GM21529 (cell line): ENCODE data around the gene CEP55.
A peak's percentile ranks its signal among the peaks of the same experiment; 100 is the strongest.
"Not testable (repeated sequence)": the region's sequence is repeated elsewhere in the genome, so short reads cannot be mapped to it uniquely, and the experiment has no call there.

Experiments
- ATAC-seq: cut with Tn5 transposase; IDR thresholded peaks from one replicate; pipeline ENCODE4 v1.9.1; 2021; ENCODE audit not compliant: unreplicated experiment

CEP55 gene

DNA sequence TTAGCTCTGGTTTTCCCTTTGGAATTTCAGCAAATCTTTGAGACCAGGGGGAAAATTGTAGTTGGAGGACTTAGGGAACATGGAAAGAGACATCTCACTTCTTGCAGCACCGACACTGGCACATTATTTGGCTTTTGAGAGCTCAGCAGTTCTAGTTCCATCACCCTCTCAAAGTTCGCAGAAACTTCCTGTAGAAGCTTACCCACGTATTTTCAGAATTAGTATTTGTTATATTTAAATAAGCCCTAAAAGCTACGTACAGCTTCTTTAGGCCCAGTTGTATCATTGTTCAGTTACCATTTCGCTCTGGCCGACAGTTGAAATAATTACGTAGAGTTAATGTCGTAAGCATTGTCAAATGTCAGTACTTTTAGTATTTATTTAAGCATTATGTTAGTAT lies 13.4 kb downstream of the CEP55 start:
- ATAC-seq: no peak

- ATAC-seq: no peak
These were observed 16.2 kb downstream of the CEP55 start for GRCh38 chr10:93512565-93512964.

DNA sequence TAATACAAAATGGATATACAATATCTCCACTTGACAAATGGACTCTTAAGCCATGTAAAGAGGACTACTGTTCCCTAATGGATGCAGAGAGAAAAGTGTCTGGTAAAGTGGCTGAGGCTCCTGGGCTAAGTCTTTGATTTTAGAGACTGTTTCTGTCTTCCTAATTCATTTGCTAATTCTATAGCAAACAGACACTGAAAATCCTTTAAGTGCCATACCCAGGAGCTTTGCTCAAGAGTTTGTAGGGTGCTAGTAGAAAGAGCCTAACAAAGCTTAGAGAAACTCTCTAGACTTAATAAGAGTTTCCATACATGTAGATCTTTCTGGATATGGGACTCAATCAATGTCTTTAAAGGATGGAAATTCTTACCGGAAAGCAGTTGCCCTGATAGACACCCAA lies 16.7 kb downstream of the CEP55 start:
- no peak for ATAC-seq

GRCh38 chr10:93514521-93514920 lies 18.1 kb downstream of the CEP55 start:
- ATAC-seq: no peak

DNA sequence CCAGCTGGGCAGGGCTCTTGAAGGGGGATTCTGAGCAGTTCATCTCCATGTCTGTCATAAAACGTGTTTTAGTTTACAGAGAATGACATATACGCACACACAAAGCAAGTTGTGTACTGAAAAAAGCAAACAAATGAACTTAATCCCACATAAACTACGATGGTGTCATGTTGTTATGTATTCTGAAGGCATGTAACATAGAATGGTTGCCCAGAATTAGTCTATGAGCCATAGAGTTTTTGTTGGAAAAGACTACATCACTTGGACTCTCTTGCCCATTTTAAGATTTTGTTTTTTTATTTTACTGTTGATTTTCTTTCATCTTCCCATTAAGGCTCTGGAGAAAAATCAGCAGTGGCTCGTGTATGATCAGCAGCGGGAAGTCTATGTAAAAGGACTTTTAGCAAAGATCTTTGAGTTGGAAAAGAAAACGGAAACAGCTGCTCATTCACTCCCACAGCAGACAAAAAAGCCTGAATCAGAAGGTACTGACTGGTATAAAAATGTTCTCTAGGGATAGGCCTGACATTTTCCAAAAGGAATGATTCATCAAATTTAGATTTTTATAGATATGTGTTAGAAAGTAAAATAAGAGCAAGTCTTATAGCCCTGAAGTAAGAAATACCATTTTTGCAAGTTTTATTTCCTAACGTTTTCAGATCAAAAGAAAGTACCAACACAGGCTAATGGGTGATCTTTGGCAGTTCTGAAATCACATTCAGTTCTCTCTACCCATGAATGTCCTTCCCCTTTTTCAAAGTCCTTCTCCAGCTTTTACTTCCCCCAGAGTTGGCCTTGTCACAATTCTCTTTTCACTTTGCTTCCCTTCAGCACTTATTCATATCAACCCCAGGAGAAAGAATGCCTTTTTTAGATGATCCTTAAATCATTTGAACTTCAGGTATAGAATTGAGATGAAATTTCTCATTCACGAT lies 18.9 kb downstream of the CEP55 start:
- no peak for ATAC-seq

DNA sequence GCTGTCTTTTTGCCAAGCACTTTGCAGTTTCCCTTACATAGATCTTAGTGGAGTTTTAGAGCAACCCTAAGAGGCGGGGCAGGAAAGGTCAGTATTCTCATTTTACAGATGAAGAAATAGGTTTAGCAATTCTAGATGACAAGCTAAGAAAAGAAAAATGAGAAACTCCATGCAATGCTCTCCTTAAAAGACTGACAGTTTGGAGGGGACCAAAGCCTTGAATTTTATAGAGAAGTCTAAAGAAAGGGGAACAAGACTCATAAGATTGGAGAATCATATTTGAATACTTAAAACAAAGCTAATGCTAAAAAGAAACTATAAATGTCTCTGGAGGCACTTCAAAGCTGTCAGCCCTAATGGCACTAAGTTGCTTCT lies 19.6 kb downstream of the CEP55 start:
- ATAC-seq: no peak

DNA sequence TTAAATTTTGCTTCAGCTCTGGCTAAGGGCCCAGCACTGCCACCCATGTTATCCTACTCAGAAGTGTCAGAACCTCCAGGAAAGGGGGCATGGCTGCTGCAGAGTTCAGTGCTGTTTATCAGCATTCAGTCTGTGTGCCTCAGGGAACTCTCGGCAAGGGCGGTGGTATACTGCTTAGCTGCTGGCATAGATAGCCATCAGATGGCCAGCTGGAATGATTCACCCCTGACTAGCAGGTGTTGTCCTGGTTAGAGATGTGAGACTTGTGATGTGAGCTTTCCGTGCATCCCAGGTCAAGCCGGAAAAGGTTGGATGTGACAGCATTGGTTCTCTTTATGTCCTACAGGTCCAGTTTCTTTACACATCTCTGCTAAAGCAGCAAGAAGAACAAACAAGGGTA lies 22.1 kb downstream of the CEP55 start:
- no peak for ATAC-seq

GRCh38 chr10:93535293-93535692 lies 38.9 kb downstream of the CEP55 start:
- ATAC-seq: no peak

DNA sequence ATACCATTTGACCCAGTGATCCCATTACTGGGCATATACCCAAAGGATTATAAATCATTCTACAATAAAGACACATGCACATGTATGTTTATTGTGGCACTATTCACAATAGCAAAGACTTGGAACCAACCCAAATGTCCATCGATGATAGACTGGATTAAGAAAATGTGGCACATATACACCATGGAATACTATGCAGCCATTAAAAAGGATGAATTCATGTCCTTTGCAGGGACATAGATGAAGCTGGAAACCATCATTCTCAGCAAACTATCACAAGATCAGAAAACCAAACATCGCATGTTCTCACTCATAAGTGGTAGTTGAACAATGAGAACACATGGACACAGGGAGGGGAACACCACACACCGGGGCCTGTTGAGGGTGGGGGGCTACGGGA lies 44.5 kb downstream of the CEP55 start:
- ATAC-seq: not testable (repeated sequence)

DNA sequence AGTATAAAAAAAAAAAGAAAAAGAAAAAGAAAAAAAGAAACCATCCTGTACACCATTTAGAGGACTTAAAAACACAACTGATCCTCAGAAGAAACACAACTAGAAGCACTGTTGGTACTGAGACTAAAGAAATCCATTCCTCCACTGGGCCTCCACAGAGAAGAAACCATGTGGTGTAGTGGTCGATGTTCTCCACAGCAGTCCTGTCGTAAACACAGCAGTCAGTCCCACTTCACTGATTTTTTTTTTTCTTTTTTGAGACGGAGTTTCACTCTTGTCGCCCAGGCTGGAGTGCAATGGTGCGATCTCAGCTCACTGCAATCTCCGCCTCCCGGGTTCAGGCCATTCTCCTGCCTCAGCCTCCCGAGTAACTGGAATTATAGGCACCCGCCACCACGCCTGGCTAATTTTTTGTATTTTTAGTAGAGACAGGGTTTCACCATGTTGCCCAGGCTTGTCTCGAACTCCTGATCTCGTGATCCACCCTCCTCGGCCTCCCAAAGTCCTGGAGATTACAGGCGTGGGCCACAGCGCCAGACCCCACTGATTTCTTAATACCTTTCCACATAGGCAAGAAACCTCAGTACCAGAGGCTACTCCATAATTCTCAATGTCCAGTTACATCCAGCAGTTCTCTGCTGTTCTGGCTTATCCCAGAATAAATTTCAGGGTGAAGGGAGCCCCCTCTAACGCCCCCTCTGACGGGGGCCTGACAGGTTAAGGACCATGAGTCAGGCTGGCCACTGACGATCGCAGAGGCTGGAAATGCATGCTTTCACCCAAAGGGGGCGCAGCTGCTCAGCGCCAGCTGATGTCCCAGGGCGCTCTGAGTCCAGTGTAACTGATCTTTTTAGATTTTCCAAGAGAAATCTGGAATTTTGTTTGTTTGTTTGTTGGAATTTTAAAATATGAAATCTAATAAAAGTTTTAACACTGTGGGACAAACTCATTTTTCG lies 45.3 kb downstream of the CEP55 start:
- no peak for ATAC-seq

DNA sequence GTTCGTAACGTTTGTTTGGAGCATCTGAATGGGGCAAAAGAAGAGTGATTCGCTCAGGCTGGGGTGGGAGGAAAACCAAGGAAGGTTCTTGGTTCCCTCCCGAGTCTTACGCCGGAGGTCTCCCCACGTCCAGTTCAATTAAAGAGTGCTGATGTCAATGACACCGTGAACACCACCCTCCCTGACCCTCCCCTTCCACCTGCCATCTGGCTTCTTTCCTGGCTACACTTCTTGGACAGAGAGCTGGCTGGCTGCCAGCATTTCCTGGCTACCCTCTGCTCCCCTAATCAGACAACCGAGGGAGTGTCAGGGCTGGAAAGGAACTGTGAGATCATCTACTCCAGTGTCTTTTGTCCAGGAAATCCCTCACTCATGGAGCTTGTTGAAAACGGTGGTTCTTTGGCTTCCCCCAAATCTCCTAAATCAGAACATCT lies 46.0 kb downstream of the CEP55 start:
- ATAC-seq: no peak

DNA sequence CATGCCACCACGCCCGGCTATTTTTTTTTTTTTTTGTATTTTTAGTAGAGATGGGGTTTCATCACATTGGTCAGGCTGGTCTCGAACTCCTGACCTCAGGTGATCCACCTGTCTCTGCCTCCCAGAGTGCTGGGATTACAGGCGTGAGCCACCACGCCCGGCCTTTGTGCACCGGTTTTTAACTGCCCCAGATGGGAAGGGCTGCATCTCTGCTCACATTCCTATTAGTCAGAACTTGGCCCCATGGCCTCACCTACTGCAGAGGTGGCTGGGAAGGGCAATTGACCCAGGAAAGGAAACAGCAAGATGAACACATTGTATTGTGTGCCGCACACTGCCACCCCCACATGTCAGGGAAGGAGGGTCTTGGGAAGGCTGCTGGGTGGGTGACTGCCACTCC lies 50.6 kb downstream of the CEP55 start:
- ATAC-seq: not testable (repeated sequence)

DNA sequence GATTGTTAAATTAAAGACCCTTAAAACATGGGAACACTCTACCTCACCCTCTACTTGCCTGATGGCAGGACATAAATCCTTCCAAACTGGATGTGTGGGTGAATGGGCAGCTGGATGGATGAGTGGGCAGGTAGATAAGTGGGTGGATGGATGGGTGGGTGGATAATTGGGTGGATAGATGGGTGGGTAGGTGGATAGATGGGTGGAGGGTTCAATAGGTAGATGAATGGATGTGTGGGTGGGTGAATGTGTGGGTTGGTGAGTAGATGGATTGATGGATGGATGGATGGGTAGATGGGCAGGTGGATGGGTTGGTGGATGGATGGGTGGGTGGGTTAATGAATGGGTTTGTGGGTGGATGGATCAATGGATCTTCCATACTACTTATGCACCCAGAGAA lies 51.1 kb downstream of the CEP55 start:
- no peak for ATAC-seq

- no peak for ATAC-seq
These were observed 52.1 kb downstream of the CEP55 start for GRCh38 chr10:93548376-93549071.

DNA sequence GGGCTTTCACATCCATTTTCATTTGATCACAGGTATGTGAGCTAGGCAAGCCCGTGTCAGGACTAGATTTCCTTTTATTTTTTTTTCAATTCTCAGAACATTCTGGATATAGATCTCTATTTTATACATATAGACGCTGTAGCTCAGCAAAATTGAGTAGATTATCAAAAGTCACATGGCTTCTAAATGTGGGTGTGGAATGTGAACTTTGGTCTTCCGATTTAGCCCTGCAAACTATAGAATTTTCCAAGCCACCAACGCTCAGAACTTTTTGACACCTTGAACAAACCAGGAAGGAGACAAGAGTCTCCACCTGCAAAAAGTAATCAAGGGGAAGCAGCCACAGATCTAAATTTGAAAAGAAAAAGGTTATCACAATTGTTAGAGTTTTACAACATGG lies 54.2 kb downstream of the CEP55 start:
- ATAC-seq: no peak

- no peak for ATAC-seq
These were observed 56.4 kb downstream of the CEP55 start for GRCh38 chr10:93552780-93553179.

DNA sequence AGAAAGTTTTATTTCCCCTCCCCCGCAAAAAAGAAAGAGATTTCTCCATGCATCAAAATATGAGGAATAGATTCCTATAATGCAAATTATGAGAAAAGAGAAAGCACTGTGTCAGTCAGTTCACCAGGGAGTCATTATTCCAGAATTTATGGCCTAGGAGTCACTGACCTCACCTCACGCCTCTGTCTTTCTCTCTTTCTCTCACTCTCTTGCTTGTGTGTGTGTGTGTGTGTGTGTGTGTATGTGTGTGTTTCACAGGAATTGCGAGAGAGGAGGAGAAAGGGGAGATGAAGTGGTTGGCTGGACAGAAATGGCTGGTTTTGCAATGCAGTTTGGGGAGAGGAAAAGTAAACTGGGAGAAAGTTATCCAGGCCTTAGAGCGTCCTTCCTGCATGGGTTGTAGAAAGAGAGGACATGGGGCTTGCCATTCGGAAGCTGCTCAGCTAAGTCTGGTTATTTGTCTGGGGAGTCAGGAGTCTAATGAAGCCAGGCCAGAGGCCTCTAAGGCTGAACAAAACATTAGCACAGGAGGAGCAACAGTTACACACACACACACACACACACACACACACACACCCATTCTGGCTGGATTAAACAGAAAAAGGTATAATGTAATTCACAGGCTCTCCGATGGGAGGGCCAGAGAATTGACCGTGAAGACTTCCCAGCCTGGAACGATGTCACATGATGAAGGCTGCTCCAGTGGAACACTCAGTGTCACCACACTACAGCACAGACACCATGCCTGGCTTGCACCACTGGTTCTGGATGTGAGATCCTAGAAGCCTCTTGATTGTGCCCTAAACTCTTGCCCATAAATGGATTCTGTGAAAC lies 57.3 kb downstream of the CEP55 start:
- no peak for ATAC-seq

DNA sequence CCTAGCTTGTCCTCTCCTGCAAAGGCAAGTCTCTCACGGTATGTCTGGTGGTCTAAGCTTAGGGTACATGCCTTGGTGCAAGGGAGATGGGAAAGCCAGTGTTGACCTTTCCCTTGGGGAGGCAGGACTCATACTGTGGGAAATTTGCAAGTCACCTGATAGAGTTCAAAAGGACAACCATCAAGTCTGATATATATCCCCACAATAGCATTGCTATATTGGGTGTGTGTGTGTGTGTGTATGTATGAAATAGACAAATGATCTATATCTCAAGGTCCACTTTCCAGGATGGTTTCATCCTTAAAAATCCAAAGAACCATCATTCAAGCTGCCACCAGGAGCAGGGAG lies 57.9 kb downstream of the CEP55 start:
- ATAC-seq: no peak

- peak; percentile 78 for ATAC-seq
These were observed 58.5 kb downstream of the CEP55 start for GRCh38 chr10:93554760-93555432.

GRCh38 chr10:93559490-93559889 lies 63.1 kb downstream of the CEP55 start:
- ATAC-seq: no peak
